Stimulated activated CD4-positive, alpha-beta T cell treated with anti-CD3 and anti-CD28 coated beads, Interleukin-4, amount 100 ng/mL, for 24 hours (primary cell): ENCODE measurements around the gene ABHD1.
"Not testable (repeated sequence)": the region's sequence is repeated elsewhere in the genome, so short reads cannot be mapped to it uniquely, and the experiment has no call there.

Source experiments
- DNase-seq: peaks from one replicate; pipeline ENCODE4 v3.0.0-alpha.2; 2020

Gene ABHD1

DNA sequence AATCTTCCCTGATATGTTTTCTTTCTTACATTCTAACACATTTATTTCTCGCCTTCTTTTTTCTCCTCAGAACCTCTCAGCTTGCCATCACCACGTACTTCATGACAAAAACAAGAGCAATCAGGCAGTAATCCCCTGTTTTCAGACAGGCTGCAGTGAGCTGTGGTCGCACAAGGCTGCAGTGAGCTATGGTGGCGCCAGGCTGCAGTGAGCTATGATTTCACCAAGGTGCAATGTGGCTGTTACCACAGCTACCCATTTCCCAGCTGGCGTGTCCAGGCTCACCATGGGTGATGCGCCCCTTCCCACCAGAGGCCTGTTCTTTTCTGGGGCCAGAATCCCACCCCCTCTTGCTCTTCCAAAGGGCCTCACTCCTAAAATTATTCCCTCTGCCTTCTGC lies 51.0 kb downstream of the ABHD1 start:
- DNase-seq: no peak

DNA sequence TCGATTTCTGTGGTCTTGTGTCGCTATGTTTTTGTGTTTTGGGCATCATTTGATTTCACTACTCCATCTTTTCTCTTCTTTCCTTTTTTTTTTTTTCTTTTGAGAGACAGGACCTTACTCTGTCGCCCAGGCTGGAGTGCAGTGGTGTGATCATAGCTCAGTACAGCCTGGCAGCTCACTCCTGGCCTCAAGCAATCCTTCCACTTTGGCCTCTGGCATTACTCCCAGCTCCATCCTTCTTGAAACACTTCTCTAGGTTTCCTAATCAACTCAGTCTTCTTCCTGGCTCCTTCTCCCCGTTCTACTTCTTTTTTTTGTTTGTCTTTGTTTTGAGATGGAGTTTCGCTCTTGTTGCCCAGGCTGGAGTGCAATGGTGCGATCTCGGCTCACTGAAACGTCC lies 51.7 kb downstream of the ABHD1 start:
- no peak for DNase-seq

DNA sequence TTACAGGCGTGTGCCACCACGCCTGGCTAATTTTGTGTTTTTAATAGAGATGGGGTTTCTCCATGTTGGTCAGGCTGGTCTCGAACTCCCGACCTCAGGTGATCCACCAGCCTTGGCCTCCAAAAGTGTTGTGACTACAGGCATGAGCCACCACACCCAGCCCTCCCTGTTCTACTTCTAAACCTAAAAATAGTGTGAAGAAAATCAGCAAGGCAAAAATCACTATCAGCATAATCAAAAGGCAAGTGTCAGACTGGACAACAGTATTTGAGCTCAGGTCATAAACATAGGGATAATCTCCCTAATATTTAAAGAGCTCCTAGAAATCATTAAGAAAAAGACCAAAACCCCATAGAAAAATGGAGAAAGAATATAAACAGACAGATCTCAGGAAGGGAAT lies 52.2 kb downstream of the ABHD1 start:
- DNase-seq: not testable (repeated sequence)

DNA sequence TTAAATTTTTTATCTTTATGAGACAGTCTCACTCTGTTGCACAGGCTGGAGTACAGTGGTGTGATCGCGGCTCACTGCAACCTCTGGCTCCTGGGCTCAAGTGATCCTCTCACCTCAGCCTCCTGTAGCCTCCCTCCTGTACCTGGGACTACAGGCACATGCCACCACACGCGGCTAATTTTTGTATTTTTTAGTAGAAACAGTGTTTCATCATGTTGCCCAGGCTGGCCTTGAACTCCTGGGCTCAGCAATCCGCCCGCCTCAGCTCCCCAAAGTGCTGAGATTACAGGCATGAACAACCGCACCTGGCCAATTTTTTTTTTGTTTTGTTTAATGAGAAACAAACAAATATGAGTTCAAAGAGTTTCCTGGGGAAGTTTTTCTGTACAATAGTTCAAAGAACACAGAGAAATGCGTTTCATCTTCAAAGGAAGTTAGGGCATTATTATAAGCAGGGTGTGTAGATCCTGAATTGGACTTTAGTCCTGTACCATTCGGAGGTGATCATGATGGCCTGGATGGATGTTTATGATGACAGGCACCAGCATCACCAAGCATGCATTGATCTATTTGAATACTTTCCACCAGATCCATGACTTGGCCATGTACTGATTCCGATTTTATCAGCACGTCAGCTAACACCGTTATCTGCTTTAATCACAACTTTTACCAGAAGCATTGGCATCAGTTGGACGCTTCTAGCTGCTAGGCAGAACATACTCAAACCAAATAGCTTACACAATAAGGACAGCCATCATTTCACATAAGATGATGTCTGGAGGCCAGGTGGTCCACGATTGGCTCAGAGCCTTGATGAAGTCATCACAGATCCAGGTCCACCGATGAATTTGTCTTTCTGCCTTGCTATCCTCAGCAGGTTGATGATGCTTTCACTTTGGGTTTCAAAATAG lies 54.1 kb downstream of the ABHD1 start:
- DNase-seq: no peak

DNA sequence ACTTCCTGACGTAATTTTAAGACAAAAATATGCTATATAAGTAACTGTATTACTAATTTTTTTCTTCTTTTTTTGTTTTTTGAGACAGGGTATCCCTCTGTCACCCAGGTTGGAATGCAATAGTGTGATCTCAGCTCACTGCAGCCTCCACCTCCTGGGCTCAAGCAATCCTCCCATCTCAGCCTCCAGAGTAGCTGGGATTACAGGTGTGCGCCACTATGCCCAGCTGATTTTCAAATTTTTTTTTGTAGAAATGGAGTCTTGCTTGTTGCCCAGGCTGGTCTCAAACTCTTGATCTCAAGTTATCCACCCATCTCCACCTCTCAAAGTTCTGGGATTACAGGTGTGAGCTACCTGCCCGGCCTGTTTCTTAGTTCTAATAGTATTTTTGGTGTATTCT lies 54.9 kb downstream of the ABHD1 start:
- DNase-seq: no peak

DNA sequence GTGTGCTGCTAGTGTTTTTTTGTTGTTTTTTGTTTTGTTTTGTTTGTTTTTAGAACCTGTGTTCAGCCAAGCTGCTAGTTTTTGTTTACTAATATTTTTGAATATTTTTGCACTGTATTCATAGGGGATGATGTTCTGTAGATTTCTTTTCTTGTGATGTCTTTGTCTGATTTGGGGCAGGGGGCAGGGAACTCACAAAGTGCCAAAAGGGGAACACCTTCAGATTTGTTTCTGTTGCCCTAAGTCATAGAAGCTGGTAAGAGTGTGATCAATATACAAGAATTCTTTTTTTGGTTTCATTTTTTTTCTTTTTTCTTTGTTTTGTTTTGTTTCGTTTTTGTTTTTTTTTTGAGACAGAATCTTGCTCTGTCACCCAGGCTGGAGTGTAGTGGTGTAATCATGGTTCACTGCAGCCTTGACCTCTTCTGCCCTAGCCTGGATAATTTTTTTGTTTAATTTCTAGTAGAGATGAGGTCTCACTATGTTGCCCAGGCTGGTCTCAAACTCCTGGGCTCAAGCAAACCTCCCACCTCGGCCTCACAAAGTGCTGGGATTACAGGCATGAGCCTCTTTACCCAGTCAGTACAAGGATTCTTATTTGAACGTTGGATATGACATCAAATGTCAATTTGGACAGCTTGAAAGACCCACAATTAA lies 55.9 kb downstream of the ABHD1 start:
- no peak for DNase-seq
